Tibial nerve (tissue), 4 donors: Measurements from ENCODE around the gene USP30.

Experiments
- EP300 ChIP-seq, 2 donors: sonication (generic); formaldehyde crosslinking; IDR thresholded peaks; one replicate each; pipeline ENCODE4 v1.6.1; 2017; ENCODE audit warnings: antibody characterized with exemption in 2 of 2, mild to moderate bottlenecking in 1 of 2
- POLR2A ChIP-seq, 2 donors: fragments of 450-650 bp; IDR thresholded peaks; one replicate each; pipeline ENCODE4 v1.6.1; 2017; ENCODE audit warnings: antibody characterized with exemption in 2 of 2, mild to moderate bottlenecking in 2 of 2, moderate library complexity in 2 of 2
- TF ChIP-seq, protein P1 (sequence below), 5 experiments: fragments of 200-600 bp in 3 of 5; fragments of 450-650 bp in 2 of 5; sonication (generic) in 3 of 5; IDR thresholded peaks; one replicate each; pipeline ENCODE4 v1.5.1; 2016 to 2019; ENCODE audit warnings: antibody characterized with exemption in 5 of 5, mild to moderate bottlenecking in 3 of 5, moderate library complexity in 2 of 5

DNA sequence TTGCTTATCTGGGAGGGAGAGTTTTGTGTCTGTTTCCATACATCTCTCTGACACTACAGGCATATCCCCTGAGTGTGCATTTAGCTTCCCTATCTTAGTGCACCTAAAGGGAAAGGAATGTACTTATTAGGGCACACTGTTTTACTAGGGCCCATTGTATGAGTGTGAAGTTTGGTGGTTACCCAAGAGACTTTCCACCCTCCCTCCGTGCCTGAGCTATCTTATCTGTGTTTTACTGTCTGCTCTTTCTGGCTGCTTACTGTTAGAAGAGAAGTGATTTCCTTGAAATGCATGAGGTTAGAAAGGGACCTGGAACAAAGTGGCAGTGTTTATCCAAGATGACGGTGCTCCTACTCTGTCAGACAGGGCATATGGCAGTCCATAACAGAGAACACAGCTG, 23.0 kb upstream of the USP30 start:
- TF ChIP-seq POLR2A (IDR thresholded peaks at IDR 0.05) (no peak), EP300 (IDR thresholded peaks at IDR 0.05) (no peak)
- TF ChIP-seq, protein P1, sequence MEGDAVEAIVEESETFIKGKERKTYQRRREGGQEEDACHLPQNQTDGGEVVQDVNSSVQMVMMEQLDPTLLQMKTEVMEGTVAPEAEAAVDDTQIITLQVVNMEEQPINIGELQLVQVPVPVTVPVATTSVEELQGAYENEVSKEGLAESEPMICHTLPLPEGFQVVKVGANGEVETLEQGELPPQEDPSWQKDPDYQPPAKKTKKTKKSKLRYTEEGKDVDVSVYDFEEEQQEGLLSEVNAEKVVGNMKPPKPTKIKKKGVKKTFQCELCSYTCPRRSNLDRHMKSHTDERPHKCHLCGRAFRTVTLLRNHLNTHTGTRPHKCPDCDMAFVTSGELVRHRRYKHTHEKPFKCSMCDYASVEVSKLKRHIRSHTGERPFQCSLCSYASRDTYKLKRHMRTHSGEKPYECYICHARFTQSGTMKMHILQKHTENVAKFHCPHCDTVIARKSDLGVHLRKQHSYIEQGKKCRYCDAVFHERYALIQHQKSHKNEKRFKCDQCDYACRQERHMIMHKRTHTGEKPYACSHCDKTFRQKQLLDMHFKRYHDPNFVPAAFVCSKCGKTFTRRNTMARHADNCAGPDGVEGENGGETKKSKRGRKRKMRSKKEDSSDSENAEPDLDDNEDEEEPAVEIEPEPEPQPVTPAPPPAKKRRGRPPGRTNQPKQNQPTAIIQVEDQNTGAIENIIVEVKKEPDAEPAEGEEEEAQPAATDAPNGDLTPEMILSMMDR (IDR thresholded peaks at IDR 0.05), result no peak
